T-helper 22 cell (primary cell): ENCODE results near the gene MRPL53.
"Not testable (repeated sequence)": the region's sequence is repeated elsewhere in the genome, so short reads cannot be mapped to it uniquely, and the experiment has no call there.

Experiments
- DNase-seq: peaks from one replicate; pipeline ENCODE4 v3.0.0-alpha.2; 2020; ENCODE audit warnings: low read depth

MRPL53 gene

GRCh38 chr2:74481961-74482800, 9.7 kb upstream of the MRPL53 start:
- DNase-seq = peak; percentile 37

GRCh38 chr2:74481431-74481830, 9.0 kb upstream of the MRPL53 start:
- DNase-seq = no peak

DNA sequence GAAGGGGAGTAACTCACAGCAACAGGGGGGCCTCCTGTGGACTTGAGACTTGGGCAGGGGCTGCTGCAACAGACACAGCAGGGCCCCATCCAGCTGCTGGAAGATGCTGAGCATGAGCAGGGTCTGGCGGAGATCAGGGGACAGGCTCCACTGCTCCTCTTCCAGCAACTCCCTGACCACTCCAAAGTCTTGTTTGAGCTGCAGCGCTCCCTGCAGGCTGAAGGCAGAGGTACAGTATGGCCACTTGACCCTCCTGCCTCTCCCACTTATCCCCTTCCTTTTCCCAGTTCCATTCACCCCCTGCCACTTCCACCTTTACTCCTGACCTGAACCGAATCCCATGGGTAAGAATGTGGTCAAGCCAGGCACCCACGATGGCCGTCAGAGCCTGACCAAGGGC, 2.4 kb upstream of the MRPL53 start:
- no peak for DNase-seq

DNA sequence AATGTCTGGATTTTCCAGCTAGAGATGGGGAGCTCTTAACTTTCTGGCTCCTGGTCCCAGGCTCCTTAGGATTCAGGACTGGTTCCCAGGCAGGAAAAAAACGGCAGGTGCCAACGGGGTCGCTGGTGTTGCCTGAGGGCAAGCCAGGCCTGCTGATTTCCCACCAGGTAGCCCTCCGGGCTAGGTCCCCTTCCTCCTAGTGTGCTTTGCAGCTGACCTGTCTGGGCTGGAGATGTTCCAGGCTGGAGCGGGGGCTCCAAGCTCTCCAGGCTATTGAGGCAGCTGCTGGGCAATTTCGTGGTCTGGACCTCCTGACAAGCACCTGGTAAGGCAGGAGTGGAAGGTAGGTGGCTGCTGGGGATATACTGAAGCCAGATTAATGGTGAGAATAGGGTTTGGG, 2.0 kb upstream of the MRPL53 start:
- DNase-seq = no peak

DNA sequence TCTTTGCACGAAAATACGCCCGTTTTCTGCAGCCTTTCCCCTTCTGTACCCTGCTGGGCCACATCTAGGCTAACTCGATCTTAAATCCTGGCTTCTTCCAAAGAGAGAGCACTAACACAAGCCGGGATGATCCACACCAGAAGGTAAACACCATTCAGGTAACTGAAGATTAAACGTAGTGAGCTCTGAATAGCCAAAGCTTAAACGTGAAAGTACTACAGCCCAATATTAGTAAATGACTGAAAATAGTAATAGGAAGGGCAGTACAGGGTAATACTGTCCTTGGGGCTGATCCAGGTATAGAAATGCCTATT, 422 bp upstream of the MRPL53 start:
- no peak for DNase-seq

- DNase-seq = no peak
Measured at GRCh38 chr2:74471332-74472065, 981 bp downstream of the MRPL53 start.

- DNase-seq = not testable (repeated sequence)
Measured at GRCh38 chr2:74470742-74471141, 1.7 kb downstream of the MRPL53 start.

DNA sequence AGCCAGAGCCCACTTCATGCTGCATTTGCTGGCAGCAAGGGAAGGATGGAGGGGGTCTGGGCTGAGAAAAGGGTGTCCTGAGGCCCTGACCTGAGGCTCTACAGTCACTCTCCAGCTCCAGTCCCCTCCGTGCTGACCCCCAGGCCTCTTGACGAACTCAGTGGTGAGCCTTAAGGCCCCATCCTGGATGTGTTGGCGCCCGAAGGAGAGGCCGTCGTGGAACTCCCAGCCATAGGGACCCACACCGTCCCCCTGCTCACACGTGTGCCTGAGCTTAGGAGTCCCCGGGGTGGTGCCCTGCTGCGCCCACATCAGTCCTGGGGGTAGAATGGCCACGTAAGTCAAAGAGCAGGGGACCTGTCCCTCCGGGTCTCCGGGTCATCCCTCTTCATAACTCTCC, 8.1 kb downstream of the MRPL53 start:
- DNase-seq = no peak

GRCh38 chr2:74462786-74463105, 9.7 kb downstream of the MRPL53 start:
- no peak for DNase-seq

- no peak for DNase-seq
Measured at GRCh38 chr2:74462054-74462785, 10.3 kb downstream of the MRPL53 start.

DNA sequence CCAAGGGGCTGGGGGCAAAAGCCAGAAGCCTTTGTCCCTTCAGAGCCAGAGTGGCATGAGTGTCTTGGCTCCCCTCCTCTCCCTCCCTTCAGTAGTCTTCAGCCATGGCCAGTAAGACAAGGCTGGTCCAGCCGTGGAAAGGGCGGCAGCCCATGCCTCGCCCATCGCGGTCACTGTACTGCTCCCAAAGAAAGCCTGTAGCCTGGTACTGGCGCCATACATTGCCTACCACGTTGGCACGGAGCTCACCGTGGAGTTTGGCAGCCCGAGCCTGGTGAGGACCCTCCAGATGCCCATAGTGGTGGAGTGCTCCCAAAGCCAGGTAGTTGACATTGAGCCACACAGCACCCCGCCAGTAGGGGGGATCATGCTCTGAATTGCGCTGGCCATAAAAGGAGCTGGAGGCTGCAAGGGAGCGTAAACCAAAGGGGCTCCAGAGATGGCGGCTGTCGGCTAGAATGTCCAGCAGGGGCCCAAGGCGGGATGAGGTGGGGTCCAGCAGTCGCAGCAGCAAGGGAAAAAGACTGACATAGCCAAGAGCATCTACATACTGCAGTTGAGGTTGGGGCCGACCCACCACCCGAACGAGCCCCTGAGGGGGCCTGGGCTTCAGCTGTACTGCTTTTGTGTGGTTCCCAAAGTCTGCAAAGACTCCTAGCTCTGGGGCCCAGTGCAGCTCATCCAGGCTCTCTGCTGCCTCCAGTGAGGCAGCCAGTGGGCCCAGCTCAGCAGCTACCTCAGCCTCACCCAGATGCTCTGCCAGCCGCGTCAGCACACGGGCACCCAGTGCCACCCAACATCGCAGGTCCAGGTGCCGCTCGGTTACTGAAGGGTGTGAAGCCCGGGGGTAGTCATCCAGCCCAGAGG, 11.1 kb downstream of the MRPL53 start:
- no peak for DNase-seq

DNA sequence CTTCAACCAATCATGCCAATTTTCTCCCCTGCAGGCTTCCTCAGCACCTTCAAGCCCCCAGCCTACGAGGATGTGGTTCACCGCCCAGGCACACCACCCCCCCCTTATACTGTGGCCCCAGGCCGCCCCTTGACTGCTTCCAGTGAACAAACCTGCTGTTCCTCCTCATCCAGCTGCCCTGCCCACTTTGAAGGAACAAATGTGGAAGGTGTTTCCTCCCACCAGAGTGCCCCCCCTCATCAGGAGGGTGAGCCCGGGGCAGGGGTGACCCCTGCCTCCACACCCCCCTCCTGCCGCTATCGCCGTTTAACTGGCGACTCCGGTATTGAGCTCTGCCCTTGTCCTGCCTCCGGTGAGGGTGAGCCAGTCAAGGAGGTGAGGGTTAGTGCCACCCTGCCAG, 12.3 kb downstream of the MRPL53 start:
- not testable (repeated sequence) for DNase-seq

DNA sequence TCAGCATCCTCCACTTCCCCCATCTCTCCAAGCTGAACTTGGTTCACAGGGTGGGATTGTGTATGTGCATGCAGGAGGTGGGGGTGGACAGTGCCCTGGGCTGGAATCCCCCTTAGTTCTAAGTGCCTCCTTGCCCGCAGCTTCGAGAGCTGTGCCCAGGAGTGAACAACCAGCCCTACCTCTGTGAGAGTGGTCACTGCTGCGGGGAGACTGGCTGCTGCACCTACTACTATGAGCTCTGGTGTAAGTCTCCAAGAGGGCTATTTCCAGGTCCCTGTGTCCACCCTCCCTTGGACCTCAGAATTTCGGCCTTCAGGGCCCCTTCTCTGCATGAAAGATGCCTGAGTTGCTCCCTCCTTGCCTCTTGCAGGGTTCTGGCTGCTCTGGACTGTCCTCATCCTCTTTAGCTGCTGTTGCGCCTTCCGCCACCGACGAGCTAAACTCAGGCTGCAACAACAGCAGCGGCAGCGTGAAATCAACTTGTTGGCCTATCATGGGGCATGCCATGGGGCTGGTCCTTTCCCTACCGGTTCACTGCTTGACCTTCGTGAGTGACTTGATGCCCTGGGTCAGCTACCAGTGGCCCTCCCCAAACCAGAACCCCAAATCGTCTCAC, 12.9 kb downstream of the MRPL53 start:
- not testable (repeated sequence) for DNase-seq

- no peak for DNase-seq
Measured at GRCh38 chr2:74458938-74459363, 13.5 kb downstream of the MRPL53 start.

- peak; percentile 100 for DNase-seq
Measured at GRCh38 chr2:74458132-74458937, 14.1 kb downstream of the MRPL53 start, which contains the start of gene WBP1. WBP1 (plus strand) TSS chr2:74458438; CDS start chr2:74458603, 165 bp downstream.

DNA sequence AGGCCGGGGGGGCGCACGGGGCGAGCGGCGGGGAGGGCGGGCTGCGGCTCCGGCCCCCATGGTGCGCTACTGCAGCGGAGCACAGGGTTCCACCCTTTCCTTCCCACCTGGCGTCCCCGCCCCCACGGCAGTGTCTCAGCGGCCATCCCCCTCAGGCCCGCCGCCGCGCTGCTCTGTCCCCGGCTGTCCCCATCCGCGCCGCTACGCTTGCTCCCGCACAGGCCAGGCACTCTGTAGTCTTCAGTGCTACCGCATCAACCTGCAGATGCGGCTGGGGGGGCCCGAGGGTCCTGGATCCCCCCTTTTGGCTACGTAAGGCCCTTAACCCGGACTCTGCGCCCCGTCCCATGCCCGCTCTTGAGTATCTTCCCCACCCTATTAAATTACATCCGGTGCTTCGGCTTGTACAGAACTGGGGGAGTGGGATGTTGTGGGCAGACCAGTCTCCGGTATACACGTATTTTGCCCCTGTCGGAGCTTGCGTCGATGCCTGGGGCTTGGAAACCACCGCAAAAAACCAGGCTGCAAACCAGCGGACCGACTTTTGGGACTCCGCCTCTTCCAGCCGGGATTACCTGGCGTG, 14.8 kb downstream of the MRPL53 start:
- peak; percentile 74 for DNase-seq

- no peak for DNase-seq
Measured at GRCh38 chr2:74457129-74457548, 15.3 kb downstream of the MRPL53 start.

DNA sequence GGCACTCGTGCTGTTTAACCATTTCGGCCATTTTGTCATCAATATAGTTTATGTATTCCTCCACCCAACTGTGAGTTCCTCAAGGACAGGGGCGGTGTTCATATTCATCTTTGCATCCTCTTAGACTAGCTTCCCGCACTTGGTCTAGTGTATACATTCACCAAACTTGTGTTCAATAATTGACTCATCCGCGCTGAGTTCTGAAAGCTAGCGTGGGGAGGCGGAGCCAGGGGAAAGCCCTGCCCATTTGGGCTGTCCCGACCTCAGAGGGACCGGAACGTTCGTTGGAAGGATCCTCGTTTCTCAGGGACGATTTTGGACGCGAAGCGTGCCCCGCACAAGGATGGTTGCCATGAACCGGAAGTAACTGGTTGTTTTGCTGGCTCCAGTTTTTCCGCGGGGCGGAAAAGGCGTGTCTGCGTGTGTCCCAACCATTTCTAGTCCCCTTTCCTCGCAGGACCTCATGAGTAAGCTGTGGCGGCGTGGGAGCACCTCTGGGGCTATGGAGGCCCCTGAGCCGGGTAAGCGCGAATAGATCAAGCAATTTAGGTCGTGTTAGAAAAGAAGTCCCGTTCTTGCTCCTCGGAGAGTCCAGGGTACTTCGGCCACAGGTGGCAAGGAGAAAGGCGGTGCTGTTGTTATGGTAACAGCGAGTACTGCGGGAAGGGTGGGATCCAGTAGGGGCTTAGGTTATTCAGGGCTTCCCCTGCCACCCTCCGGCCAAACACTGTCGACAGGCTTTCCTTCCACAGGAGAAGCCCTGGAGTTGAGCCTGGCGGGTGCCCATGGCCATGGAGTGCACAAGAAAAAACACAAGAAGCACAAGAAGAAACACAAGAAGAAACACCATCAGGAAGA, 17.6 kb downstream of the MRPL53 start, which contains the start of gene INO80B:
Gene INO80B, plus strand, starts transcription at position 434 of the 858 bp plus-strand sequence. Its CDS starts 30 bp downstream, at position 464.
- DNase-seq = peak; percentile 91

- no peak for DNase-seq
Measured at GRCh38 chr2:74450570-74451190, 21.8 kb downstream of the MRPL53 start.
